IPS-18a (cell line): Measurements from ENCODE around the gene FFAR1.
"Not testable (repeated sequence)": the region's sequence is repeated elsewhere in the genome, so short reads cannot be mapped to it uniquely, and the experiment has no call there.

ENCODE experiments used
- H3K27ac ChIP-seq: one replicate; pipeline ENCODE4 v1.5.1; 2013; ENCODE audit warnings: low read length
- H3K27me3 ChIP-seq: one replicate; pipeline ENCODE4 v1.6.1; 2013; ENCODE audit warnings: mild to moderate bottlenecking, low read length; ENCODE audit not compliant: control insufficient read depth, insufficient read depth
- H3K36me3 ChIP-seq: one replicate; pipeline ENCODE4 v1.6.1; 2013; ENCODE audit warnings: low read depth, low read length; ENCODE audit not compliant: control insufficient read depth
- H3K4me1 ChIP-seq: one replicate; pipeline ENCODE4 v1.6.1; 2013; ENCODE audit warnings: low read depth, low read length; ENCODE audit not compliant: control insufficient read depth
- H3K4me3 ChIP-seq: one replicate; pipeline ENCODE4 v1.5.1; 2013; ENCODE audit warnings: low read length
- H3K9ac ChIP-seq: one replicate; pipeline ENCODE4 v1.6.1; 2013; ENCODE audit warnings: mild to moderate bottlenecking, low read length, moderate library complexity
- H3K9me3 ChIP-seq: one replicate; pipeline ENCODE4 v1.6.1; 2013; ENCODE audit warnings: low read depth, low read length; ENCODE audit not compliant: control insufficient read depth

The FFAR1 gene

GRCh38 chr19:35369522-35369921, 21.8 kb downstream of the FFAR1 start:
- peaks cover 3% of the 10 kb centered on the region for H3K9me3 ChIP-seq
- no peak overlapping the region for H3K9ac ChIP-seq
- H3K27ac ChIP-seq, result no peak overlapping the region
- no peaks in the 10 kb centered on the region for H3K36me3 ChIP-seq
- H3K4me3 ChIP-seq, result no peak overlapping the region
- H3K27me3 ChIP-seq, result no peaks in the 10 kb centered on the region
- H3K4me1 ChIP-seq, result no peaks in the 10 kb centered on the region

DNA sequence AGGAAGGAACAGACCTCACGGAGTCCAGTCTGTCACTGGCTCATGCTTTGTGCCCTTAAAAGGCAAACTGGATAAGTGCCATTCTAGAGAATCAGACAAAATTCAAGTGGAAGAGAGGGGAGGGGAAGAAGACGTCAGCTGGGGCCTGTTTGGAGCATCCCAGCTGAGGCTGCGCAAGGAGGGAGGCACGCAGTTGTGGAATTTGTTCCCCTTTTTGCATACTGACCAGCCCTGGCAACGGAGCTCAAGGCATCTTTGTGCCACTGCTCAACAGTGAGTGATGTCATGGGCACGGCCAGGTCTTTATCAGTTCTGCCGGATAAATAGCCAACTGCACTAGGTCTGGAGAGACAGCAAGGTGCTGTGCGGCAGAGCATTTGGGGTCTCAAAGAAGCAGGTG, 23.0 kb downstream of the FFAR1 start, which contains the start of gene GPR42:
GPR42 (plus strand) TSS at position 347 of the 400 bp plus-strand sequence. CDS start 292 bp downstream, outside the sequence.
- no peaks in the 10 kb centered on the region for H3K4me1 ChIP-seq
- peaks cover 3% of the 10 kb centered on the region for H3K9me3 ChIP-seq
- no peak within 1 kb of the TSS for H3K4me3 ChIP-seq
- H3K9ac ChIP-seq, result no peak within 1 kb of the TSS
- H3K27me3 ChIP-seq, result no peaks in the 10 kb centered on the region
- H3K36me3 ChIP-seq, result no peaks in the 10 kb centered on the region
- H3K27ac ChIP-seq, result no peak within 1 kb of the TSS

DNA sequence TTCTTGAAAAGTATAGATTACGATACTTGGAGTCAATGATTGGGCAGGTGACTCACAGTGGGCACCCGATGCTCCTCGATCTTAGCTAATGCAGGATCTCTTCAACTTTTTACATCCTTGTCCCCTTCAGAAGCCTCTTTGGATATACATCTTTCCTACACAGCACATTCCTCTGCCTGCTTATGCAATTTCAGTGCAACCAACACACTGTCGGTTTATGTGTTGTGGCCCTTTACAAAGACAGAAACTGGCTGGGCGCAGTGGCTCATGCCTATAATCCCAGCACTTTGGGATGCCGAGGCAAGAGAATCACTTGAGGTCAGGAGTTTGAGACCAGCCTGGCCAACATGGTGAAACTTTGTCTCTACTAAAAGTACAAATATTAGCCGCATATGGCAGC, 25.8 kb downstream of the FFAR1 start:
- Histone ChIP-seq H3K4me3 (no peak overlapping the region), H3K36me3 (no peaks in the 10 kb centered on the region), H3K9ac (no peak overlapping the region), H3K27me3 (no peaks in the 10 kb centered on the region), H3K9me3 (peaks cover 3% of the 10 kb centered on the region), H3K4me1 (peaks cover 4% of the 10 kb centered on the region), H3K27ac (no peak overlapping the region)

DNA sequence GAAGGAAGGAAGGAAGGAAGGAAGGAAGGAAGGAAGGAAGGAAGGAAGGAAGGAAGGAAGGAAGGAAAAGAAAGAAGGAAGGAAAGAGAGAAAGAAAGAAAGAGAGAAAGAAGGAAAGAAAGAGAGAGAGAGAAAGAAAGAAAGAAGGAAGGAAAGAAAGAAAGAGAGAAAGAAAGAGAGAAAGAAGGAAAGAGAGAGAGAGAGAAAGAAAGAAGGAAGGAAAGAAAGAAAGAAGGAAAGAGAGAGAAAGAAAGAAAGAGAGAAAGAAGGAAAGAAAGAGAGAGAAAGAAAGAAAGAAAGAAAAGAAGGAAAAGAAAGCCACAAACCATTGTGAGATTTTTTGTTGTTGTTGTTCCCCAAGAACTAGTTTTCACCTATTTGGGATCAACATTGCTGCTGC, 26.3 kb downstream of the FFAR1 start:
- not testable (repeated sequence) for H3K9me3 ChIP-seq, H3K4me3 ChIP-seq, H3K27ac ChIP-seq, H3K27me3 ChIP-seq, H3K4me1 ChIP-seq, H3K9ac ChIP-seq, H3K36me3 ChIP-seq

GRCh38 chr19:35375505-35376307, 28.0 kb downstream of the FFAR1 start:
- H3K9me3 ChIP-seq, result no peaks in the 10 kb centered on the region
- H3K27ac ChIP-seq, result no peak overlapping the region
- H3K9ac ChIP-seq, result no peak overlapping the region
- H3K4me1 ChIP-seq, result peaks cover 4% of the 10 kb centered on the region
- no peaks in the 10 kb centered on the region for H3K36me3 ChIP-seq
- no peak overlapping the region for H3K4me3 ChIP-seq
- H3K27me3 ChIP-seq, result no peaks in the 10 kb centered on the region

GRCh38 chr19:35377656-35378055, 30.0 kb downstream of the FFAR1 start:
- Histone ChIP-seq H3K4me1 (peaks cover 4% of the 10 kb centered on the region), H3K27ac (no peak overlapping the region), H3K9ac (no peak overlapping the region), H3K4me3 (no peak overlapping the region), H3K36me3 (no peaks in the 10 kb centered on the region), H3K9me3 (no peaks in the 10 kb centered on the region), H3K27me3 (no peaks in the 10 kb centered on the region)

DNA sequence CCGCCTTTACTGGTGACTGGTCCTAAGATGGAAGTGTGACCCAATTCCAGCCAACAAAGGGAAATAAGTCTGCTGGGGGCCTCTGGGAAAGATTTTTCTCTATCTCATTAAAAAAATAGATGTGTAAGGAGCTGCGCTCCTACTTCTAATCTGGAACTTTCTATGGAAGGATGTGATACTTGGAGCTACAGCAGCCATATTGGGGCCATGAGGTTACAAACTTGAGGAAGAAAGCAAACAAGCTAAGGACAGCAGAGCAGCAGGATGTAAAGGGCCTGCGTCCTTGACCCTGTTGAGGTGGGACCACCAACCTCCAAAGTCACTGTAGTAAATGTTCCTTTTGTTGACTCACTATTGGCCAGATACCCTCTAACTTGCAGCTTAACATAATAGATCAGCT, 30.7 kb downstream of the FFAR1 start:
- Histone ChIP-seq H3K4me3 (no peak overlapping the region), H3K27me3 (no peaks in the 10 kb centered on the region), H3K9me3 (peaks cover under 1% of the 10 kb centered on the region), H3K27ac (no peak overlapping the region), H3K4me1 (peaks cover 4% of the 10 kb centered on the region), H3K9ac (no peak overlapping the region), H3K36me3 (no peaks in the 10 kb centered on the region)

- H3K36me3 ChIP-seq, H3K4me3 ChIP-seq, H3K27me3 ChIP-seq, H3K27ac ChIP-seq, H3K4me1 ChIP-seq, H3K9ac ChIP-seq, H3K9me3 ChIP-seq: not testable (repeated sequence)
Measured at GRCh38 chr19:35379545-35379944, 31.8 kb downstream of the FFAR1 start.

DNA sequence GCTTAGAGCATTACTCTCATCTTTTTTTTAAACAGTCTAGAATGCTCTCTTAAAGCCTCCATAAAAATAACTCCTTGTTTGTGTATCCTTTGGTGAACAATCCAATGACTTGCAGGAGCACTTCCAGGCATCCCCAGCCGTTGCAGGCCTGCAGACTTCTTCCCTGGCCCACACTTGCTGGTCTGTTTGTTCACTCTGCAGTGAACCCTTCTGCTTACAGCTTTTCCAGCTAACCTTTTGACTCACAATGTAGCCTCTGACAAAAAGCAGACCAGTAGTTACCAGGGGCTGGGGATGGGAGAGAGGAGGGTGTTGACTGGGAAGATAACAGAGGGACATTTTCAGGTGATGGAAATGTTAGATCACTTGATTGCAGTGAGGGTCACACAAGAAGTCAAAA, 32.3 kb downstream of the FFAR1 start:
- no peaks in the 10 kb centered on the region for H3K36me3 ChIP-seq
- H3K27ac ChIP-seq, result no peak overlapping the region
- no peak overlapping the region for H3K9ac ChIP-seq
- peaks cover 4% of the 10 kb centered on the region for H3K4me1 ChIP-seq
- H3K4me3 ChIP-seq, result no peak overlapping the region
- H3K27me3 ChIP-seq, result no peaks in the 10 kb centered on the region
- peaks cover 9% of the 10 kb centered on the region for H3K9me3 ChIP-seq

DNA sequence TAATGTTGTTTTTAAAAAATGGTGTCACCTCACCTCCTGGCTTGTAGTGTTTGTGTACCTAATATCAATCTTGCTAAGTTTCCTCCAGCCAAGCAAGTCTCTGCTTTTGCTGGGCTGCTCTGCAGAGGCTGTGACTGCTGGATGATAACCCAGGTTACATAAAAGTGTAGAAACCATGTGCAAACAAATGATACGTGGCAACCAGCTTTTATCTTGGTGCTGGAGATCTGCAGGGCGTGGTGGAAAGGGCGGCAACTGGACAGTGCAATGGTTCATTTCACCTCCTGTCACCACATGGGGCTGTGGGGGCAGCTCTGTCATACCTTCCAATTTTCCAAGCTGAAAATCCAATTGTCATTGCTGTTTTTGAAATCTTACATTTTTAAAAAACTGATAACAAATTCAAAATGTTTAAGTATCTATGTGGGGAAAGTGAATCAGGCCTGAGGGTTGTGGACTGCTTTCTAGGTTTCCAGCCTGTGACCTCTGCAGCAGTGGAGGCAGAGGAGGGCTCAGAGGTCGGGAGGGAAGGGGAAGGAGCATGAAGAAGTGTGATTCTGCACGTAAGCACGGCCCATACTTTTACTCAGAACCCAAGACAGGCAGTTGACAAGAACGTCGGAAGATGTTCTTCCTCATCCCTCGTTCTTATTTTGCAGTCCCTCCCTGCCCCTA, 32.9 kb downstream of the FFAR1 start:
- peaks cover 4% of the 10 kb centered on the region for H3K4me1 ChIP-seq
- no peaks in the 10 kb centered on the region for H3K27me3 ChIP-seq
- no peak overlapping the region for H3K4me3 ChIP-seq
- H3K27ac ChIP-seq, result no peak overlapping the region
- H3K9me3 ChIP-seq, result peaks cover 13% of the 10 kb centered on the region
- H3K36me3 ChIP-seq, result no peaks in the 10 kb centered on the region
- H3K9ac ChIP-seq, result no peak overlapping the region

DNA sequence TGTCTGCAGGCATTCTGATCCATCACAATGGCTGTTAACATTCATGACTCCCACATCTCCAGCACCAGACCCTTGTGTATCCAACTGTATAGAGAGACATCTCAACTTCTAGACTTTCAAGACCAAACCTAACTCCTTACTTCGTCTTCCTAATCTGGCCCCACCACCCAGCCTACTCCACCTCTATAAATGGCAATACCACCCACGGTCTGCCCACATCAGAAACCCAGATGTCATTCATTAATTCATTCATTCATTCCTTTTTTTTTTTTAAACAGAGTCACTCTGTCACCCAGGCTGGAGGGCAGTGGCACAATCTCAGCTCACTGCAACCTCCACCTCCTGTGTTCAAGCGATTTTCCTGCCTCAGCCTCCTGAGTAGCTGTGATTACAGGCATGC, 33.6 kb downstream of the FFAR1 start:
- Histone ChIP-seq H3K36me3 (no peaks in the 10 kb centered on the region), H3K9me3 (peaks cover 13% of the 10 kb centered on the region), H3K9ac (no peak overlapping the region), H3K4me1 (peaks cover 4% of the 10 kb centered on the region), H3K4me3 (no peak overlapping the region), H3K27ac (no peak overlapping the region), H3K27me3 (no peaks in the 10 kb centered on the region)

GRCh38 chr19:35381926-35382325, 34.2 kb downstream of the FFAR1 start:
- Histone ChIP-seq H3K27me3 (no peaks in the 10 kb centered on the region), H3K4me3 (no peak overlapping the region), H3K9ac (no peak overlapping the region), H3K27ac (no peak overlapping the region), H3K4me1 (peaks cover 2% of the 10 kb centered on the region), H3K36me3 (no peaks in the 10 kb centered on the region), H3K9me3 (peaks cover 18% of the 10 kb centered on the region)
